Forelimb muscle (tissue), 1 donor: ENCODE measurements around the gene EHHADH. TPM values are rescaled to one million over a fixed set of nuclear protein-coding genes. Genes with fewer than 3 reads are reported as not detected.
"Not testable (repeated sequence)": the region's sequence is repeated elsewhere in the genome, so short reads cannot be mapped to it uniquely, and the experiment has no call there.

Experiments
- DNase-seq: peaks from one replicate; pipeline ENCODE4 v3.0.0-alpha.2; 2013; ENCODE audit warnings: low read depth
- polyA plus RNA-seq: library from polyadenylated mRNA; unstranded; fragments of 120-200 nt; gene quantifications from one replicate; pipeline ENCODE4 v1.2.1, GENCODE V29; 2013; ENCODE audit not compliant: insufficient read length

The EHHADH gene
- polyA plus RNA-seq, 1 donor: 1.8 TPM

GRCh38 chr3:185253133-185253532 lies 716 bp downstream of the EHHADH start:
- not testable (repeated sequence) for DNase-seq

- no peak for DNase-seq
These were observed 2.6 kb downstream of the EHHADH start for GRCh38 chr3:185251272-185251671.

DNA sequence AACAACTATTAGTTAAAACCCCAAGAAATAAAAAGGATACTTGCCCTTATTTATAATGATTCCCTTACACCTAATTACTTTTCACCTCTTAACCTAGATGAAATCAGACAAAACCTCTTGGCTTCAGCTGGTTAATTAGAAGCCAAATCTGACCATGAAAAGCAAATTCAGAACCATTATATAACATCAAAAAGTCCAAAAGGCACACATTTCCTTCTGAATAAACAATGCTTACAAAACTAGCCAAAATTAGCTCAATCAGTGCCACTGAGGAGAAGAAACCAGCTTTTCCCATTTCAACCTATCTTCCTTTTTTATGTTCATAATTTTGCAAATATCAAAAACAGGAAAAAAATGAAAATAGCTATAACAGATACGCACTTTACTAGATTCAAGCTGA lies 3.2 kb downstream of the EHHADH start:
- DNase-seq: no peak

GRCh38 chr3:185250247-185250646 lies 3.6 kb downstream of the EHHADH start:
- DNase-seq: no peak

- DNase-seq: no peak
These were observed 11.2 kb downstream of the EHHADH start for GRCh38 chr3:185242642-185243041.

- no peak for DNase-seq
These were observed 16.9 kb downstream of the EHHADH start for GRCh38 chr3:185236969-185237368.

DNA sequence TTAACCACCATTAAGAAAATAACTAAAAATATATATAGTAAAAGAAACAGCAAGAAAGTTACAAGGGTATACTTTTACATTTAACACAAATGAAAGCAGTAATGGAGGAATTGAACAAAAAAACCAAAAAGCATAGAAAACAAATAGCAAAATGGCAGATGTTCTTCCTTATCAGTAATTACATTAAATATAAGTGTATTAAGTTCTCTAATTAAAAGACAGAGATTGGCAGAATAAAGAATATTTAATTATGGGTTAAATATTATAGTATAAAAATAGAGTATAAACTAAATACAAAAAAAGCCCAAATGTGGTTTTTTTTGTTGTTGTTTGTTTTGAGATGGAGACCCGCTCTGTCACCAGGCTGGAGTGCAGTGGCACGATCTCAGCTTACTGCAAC lies 20.5 kb downstream of the EHHADH start:
- DNase-seq: no peak

DNA sequence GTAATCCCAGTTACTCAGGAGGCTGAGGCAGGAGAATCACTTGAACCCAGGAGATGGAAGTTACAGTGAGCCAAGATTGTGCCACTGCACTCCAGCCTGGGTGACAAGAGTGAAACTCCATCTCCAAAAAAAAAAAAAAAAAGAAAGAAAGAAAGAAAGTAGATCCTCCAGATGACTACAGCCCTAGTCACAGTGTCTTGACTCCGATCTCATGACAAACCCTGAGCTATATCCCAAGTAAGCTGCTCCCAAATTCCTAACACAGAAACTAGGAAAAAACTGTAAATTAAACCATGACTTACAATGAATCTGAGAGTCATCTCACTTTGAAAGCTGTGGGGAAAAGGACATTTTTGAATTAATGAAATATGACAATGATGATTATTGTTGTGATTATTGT lies 27.3 kb downstream of the EHHADH start:
- not testable (repeated sequence) for DNase-seq

- DNase-seq: no peak
These were observed 28.3 kb downstream of the EHHADH start for GRCh38 chr3:185225523-185225922.

DNA sequence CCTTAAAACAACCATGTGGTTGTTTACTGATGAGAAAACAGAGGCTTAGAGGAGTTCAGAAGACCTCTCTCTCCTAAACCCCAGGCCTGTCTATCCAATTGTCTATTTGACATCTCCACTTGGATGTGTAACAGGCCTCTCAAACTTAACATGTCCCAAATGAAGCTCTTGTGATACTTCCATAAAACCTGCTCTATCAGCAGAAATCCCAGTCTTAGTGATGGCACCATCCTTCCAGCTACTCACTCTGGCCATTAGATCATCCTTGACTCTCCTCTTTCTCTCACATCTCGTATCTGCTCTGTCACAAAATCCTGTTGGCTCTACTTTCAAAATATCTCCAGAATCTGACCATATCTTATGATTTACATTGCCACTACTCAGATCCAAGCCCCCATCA lies 28.8 kb downstream of the EHHADH start:
- DNase-seq: no peak

- DNase-seq: no peak
These were observed 32.6 kb downstream of the EHHADH start for GRCh38 chr3:185221203-185221602.

GRCh38 chr3:185216607-185216958 lies 37.3 kb downstream of the EHHADH start:
- DNase-seq: no peak

DNA sequence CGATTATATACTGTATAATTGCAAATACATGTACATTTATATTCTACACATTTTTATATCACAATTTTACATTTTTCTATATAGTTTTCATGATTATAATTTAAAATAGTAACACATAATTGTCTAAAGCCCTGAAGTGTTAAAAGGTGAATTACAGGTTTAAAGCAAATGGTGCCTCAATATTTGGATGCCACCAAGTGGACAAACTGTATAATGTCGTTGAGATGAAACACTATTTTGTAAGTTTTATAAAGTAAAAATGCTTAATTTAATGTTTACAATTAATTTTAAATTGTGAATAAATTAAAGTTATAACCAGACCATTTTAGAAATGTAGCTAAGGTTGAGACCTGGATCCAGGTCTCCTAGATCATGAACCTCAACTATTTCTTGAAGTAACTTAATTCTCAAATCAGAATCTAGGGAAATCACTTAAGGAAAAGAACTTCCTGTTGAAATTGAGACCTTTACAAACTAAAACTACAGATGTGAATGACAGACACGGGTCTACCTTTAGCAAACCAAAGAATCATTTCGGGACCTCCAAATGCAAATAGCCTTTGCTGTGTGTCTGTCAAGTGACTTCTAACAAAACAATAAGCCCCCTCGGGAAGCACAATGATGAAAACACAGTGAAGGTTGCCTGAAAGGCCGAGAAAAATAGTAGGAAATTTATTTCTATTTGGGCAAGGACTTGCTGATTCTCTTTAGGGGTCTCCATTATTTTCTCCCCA lies 37.8 kb downstream of the EHHADH start:
- DNase-seq: no peak

GRCh38 chr3:185212559-185212958 lies 41.3 kb downstream of the EHHADH start:
- DNase-seq: no peak

- no peak for DNase-seq
These were observed 41.8 kb downstream of the EHHADH start for GRCh38 chr3:185212086-185212485.

DNA sequence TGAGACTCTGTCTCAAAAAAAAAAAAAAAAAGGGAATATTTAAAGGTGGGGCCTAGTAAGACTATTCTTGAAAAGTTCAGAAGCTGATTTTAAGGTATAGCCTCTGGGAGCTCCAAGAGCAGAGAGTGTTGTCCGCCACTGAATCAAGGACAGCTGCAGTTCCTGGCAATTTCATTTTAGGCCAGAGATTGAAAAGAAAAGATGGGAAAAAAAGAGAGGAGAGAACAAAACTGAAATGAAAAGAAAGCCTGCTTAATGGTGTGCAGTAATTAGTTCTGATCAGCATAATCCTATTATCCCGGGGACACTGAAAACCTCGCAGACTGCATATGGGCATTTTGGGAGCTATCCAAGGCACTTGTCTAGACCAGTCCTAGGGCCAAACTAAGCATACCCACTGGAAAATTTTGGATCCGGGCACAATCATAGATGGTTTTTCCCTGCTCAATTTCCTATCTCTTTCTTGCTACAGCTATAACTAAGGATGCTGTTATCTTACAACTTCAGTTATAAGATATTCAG lies 43.2 kb downstream of the EHHADH start:
- DNase-seq: no peak

GRCh38 chr3:185208823-185209222 lies 45.0 kb downstream of the EHHADH start:
- no peak for DNase-seq

DNA sequence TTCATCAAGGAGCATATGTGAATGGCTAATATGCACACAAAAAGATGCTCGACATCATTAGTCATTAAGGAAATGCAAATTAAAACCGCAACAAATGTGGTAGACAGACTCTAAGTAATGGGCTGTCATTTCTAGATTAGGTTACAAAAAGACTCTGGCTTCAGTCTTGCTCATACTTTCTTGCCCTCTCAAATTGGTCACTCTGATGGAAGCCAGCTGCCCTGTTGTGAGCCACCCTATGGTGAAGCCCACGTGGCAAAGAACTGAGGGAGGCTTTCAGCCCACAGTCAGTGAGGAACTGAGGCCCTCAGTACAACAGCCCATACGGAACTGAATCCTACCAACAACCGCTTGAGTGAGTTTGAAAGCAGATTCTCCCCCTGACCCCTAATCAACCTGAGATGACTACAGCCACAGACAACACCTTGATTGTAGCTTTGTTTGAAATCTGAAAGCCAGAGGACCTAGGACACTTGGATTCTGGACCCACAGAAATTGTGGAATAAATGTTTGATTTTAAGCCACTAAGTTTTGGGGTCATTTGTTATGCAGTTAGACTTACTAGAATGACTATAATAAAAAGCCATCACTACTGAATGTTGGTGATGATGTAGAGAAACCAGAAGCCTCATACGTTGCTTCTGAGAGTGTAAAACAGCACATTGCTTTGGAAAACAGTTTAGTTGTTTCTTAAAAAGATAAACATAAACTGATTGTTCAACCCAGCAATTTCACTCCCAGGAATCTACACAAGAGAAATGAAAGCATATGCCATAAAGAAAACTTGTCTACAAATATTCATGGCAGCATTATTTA lies 45.7 kb downstream of the EHHADH start:
- no peak for DNase-seq

DNA sequence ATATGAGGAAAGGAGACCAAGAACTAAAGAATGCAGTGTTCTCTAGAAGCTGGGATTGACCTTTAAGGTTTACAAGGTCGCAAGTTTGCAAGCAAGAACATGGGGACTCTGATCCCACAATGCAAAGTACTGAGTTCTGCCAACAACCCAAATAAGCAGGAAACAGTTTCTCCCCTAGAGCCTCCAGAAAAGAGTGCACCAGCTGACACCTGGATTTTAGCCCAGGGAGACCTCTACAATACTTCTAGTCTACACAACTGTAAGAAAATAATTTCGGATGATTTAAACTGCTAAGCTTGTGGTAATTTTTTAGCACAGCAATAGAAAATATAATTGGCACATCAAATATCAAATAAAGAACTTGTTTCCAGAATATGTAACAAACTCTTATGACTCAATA lies 46.4 kb downstream of the EHHADH start:
- DNase-seq: no peak

DNA sequence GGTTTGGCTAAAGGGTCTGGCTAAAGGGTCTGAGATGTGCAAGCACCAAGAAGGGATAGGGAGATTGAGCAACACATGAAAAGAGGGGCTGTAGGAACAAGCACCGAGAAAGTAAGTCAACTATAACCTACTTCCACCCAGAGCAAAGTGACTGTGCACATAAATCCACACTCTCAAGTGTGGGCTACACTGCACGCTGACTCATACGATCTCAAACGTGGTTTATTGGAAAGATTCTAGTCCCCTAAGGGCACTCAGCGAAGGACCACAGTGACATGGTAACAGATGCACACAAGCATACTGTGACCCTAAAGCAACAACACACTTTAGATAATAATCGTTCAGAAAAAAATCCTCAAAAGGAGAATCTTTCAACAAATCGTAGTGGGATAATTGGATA lies 48.0 kb downstream of the EHHADH start:
- no peak for DNase-seq

GRCh38 chr3:185204894-185205293 lies 49.0 kb downstream of the EHHADH start:
- DNase-seq: no peak

GRCh38 chr3:185200639-185201038 lies 53.2 kb downstream of the EHHADH start:
- no peak for DNase-seq

DNA sequence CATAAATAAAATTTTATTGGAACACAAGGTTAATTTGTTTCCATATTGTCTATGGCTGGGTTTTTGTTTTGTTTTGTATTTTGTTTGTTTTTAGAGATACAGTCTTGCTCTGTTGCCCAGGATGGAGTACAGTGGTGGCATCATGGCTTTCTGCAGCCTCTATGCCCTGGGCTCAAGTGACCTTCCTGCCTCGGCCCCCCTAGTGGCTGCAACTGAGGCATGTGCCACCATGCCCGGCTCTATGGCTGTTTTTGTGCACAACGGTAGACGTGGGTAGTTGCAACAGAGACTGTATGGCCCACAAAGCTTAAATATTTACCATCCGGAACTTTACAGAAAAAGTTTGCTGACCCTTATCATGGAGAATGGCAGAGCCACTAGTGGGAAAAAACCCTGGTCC lies 54.2 kb downstream of the EHHADH start:
- no peak for DNase-seq
